Stimulated activated CD4-positive, alpha-beta T cell treated with anti-CD3 and anti-CD28 coated beads, TNF-alpha, amount 100 ng/mL, for 24 hours (primary cell): Measurements from ENCODE around the gene CACNG6.
A peak's percentile ranks its signal among the peaks of the same experiment; 100 is the strongest.

Source experiments
- DNase-seq, 3 experiments: peaks; one replicate each; pipeline ENCODE4 v3.0.0-alpha.2; 2020; ENCODE audit warnings: low read depth in 3 of 3

Gene CACNG6

GRCh38 chr19:53966931-53967330 lies 24.5 kb upstream of the CACNG6 start:
- DNase-seq, result no peak

- DNase-seq, result no peak
Measured at GRCh38 chr19:53969366-53969765, 22.1 kb upstream of the CACNG6 start.

GRCh38 chr19:53971673-53972072 lies 19.8 kb upstream of the CACNG6 start:
- no peak for DNase-seq

- DNase-seq, result peak; percentile 39 to 58 (median 45)
Measured at GRCh38 chr19:53977429-53977990, 13.9 kb upstream of the CACNG6 start.

GRCh38 chr19:53977991-53978731 lies 13.3 kb upstream of the CACNG6 start:
- peak in 1 of 3 experiments; percentile 41 for DNase-seq

GRCh38 chr19:53978975-53979801 lies 12.2 kb upstream of the CACNG6 start:
- no peak for DNase-seq

- DNase-seq, result no peak
Measured at GRCh38 chr19:53980539-53981375, 10.7 kb upstream of the CACNG6 start.

- DNase-seq, result no peak
Measured at GRCh38 chr19:53981376-53981951, 10.0 kb upstream of the CACNG6 start.

- no peak for DNase-seq
Measured at GRCh38 chr19:53982001-53982451, 9.4 kb upstream of the CACNG6 start.

- no peak for DNase-seq
Measured at GRCh38 chr19:53982611-53983010, 8.8 kb upstream of the CACNG6 start.

- DNase-seq, result no peak
Measured at GRCh38 chr19:53983457-53984289, 7.8 kb upstream of the CACNG6 start.

GRCh38 chr19:53985863-53986262 lies 5.6 kb upstream of the CACNG6 start:
- DNase-seq, result no peak

GRCh38 chr19:53988981-53989380 lies 2.5 kb upstream of the CACNG6 start:
- DNase-seq, result no peak

- no peak for DNase-seq
Measured at GRCh38 chr19:53989600-53990533, 1.6 kb upstream of the CACNG6 start.

- DNase-seq, result no peak
Measured at GRCh38 chr19:53992211-53992610, 774 bp downstream of the CACNG6 start.

GRCh38 chr19:53992815-53993214 lies 1.4 kb downstream of the CACNG6 start:
- no peak for DNase-seq

GRCh38 chr19:53993448-53993847 lies 2.0 kb downstream of the CACNG6 start:
- no peak for DNase-seq

- DNase-seq, result no peak
Measured at GRCh38 chr19:53994811-53995210, 3.4 kb downstream of the CACNG6 start.

- DNase-seq, result no peak
Measured at GRCh38 chr19:53998223-53998622, 6.8 kb downstream of the CACNG6 start.
